ACC112 (cell line): ENCODE data around the gene HS6ST3.

Source experiments
- H2AFZ ChIP-seq: fragments of 200-600 bp; sonication (generic); one replicate; pipeline ENCODE4 v1.6.0; 2017; ENCODE audit warnings: antibody characterized with exemption, low read length; ENCODE audit not compliant: unreplicated experiment
- H3K27ac ChIP-seq: fragments of 200-600 bp; sonication (generic); 2 replicates; pipeline ENCODE4 v1.5.1; 2014; ENCODE audit warnings: low read depth, mild to moderate bottlenecking, antibody characterized with exemption, low read length, moderate library complexity
- H3K27me3 ChIP-seq: fragments of 200-600 bp; sonication (generic); 2 replicates; pipeline ENCODE4 v1.6.1; 2014; ENCODE audit warnings: mild to moderate bottlenecking, antibody characterized with exemption, low read length, moderate library complexity, mixed read lengths; ENCODE audit not compliant: insufficient read depth
- H3K36me3 ChIP-seq: fragments of 200-600 bp; sonication (generic); 2 replicates; pipeline ENCODE4 v1.6.1; 2016; ENCODE audit warnings: mild to moderate bottlenecking, antibody characterized with exemption, low read length, moderate library complexity, mixed read lengths; ENCODE audit not compliant: insufficient read depth
- H3K4me1 ChIP-seq: fragments of 200-600 bp; sonication (generic); one replicate; pipeline ENCODE4 v1.6.1; 2016; ENCODE audit warnings: low read length, mixed read lengths; ENCODE audit not compliant: insufficient read depth, unreplicated experiment, control insufficient read depth
- H3K4me3 ChIP-seq: fragments of 200-600 bp; sonication (generic); 2 replicates; pipeline ENCODE4 v1.5.1; 2014; ENCODE audit warnings: mild to moderate bottlenecking, low read depth, low read length
- H3K79me2 ChIP-seq: fragments of 200-600 bp; sonication (generic); one replicate; pipeline ENCODE4 v1.6.0; 2016; ENCODE audit warnings: low read length; ENCODE audit not compliant: control insufficient read depth, unreplicated experiment, insufficient read depth

HS6ST3 gene

DNA sequence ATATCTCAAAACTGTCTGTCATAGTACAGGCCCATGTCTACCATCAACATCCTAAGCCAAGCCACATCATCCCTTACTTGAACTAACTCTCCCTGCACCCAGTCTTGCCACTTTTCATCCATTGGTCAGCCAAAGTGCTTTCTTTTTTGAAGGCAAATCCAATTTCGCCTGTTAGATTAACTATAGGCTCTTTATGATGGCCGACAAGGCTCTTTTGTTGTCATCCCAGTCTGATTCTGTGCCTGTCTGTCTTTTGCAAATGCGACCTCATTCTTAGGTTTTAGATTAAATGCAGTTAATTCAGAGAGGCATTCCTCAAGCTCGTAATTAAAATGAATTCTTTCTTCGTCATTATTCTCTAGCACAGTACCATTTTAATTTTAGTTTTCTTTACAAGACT is 148.3 kb downstream of the HS6ST3 start:
- no peaks in the 10 kb centered on the region for H3K27me3 ChIP-seq
- H3K4me1 ChIP-seq, result no peaks in the 10 kb centered on the region
- no peak overlapping the region for H2AFZ ChIP-seq
- no peaks in the 10 kb centered on the region for H3K79me2 ChIP-seq
- no peaks in the 10 kb centered on the region for H3K36me3 ChIP-seq
- H3K4me3 ChIP-seq, result no peak overlapping the region
- H3K27ac ChIP-seq, result no peak overlapping the region

DNA sequence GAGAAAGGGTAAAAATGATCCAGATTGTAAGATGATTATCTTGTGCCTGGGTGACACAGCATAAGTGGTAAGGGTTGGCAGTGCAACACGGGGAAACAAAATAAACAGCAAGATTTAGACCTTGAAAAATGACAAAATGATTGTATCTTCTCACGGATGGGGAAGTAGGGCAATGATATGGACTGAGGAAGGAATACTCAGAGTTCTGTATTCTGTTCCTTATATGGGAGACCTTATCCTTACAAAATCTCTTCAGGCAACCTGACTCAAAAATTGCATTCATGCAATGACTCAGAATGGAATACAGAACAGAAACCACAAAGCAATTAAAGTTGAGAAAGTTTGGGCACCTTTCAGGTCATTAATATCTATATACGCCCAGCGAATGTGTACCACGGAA is 149.0 kb downstream of the HS6ST3 start:
- no peak overlapping the region for H3K4me3 ChIP-seq
- no peaks in the 10 kb centered on the region for H3K79me2 ChIP-seq
- no peak overlapping the region for H3K27ac ChIP-seq
- H3K27me3 ChIP-seq, result no peaks in the 10 kb centered on the region; the same call in 1 of the 2 replicates
- H3K36me3 ChIP-seq, result no peaks in the 10 kb centered on the region
- no peaks in the 10 kb centered on the region for H3K4me1 ChIP-seq
- no peak overlapping the region for H2AFZ ChIP-seq

DNA sequence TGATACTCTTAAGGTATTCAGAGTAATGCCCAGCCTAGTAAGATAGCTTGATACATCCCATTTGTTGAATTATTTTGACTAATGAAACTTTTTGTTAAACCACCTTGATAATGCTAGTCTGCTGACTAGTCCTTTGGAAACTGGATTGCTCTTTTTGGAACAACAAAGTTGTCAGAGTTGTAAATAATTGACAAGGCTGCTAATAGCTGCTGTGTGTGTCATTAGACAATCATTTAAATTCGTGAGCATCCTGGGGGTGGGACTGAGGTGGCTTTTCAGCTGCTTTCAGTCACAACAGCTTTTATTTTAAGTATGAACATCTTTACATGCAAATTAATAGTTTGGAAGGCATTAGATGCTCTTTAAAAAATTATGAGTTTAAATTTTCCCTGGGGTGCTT is 153.5 kb downstream of the HS6ST3 start:
- Histone ChIP-seq H3K27me3 (no peaks in the 10 kb centered on the region; the same call in 1 of the 2 replicates), H3K27ac (no peak overlapping the region), H3K4me1 (no peaks in the 10 kb centered on the region), H2AFZ (no peak overlapping the region), H3K79me2 (no peaks in the 10 kb centered on the region), H3K4me3 (no peak overlapping the region), H3K36me3 (no peaks in the 10 kb centered on the region)

DNA sequence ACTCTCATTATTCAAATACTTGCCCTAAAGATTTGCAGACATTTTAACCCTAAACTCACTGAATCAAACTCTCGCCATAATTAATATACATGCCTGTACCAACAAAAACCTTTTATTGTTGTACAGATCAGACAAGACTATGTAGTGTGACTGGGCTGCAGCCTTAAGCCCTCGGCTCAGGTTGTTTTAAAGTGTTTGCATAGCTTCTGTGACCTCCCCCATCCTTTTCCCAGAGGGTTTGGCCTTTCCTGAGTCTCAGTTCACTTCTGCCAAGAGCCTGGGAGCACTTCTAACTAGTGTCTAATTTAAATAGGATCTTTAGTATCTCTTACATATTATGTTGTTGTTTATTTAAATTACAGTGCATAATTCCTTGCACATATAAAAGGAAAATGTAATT is 158.2 kb downstream of the HS6ST3 start:
- Histone ChIP-seq H3K27me3 (no peaks in the 10 kb centered on the region; the same call in 1 of the 2 replicates), H3K4me1 (no peaks in the 10 kb centered on the region), H3K27ac (no peak overlapping the region), H3K4me3 (no peak overlapping the region), H3K79me2 (no peaks in the 10 kb centered on the region), H2AFZ (no peak overlapping the region), H3K36me3 (no peaks in the 10 kb centered on the region)

DNA sequence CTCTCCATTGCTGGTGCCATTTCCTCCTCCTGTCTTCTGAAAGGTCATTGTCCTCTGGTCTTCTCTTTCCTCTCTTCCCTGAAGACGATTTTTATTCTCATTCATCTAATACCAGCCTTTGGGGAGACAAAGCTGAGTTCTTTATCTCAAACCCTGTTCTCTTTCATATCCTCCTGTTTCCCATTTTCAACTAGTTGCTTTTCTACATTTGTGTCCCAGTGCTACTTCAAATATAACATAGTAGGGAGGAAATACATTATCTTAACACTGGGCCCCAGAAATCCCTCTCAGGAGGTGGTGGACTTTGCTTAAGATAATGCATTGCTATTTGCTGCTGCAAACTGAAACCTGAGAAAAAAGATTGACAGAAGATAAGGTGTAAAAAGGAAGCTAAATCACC is 159.1 kb downstream of the HS6ST3 start:
- no peak overlapping the region for H3K4me3 ChIP-seq
- H3K4me1 ChIP-seq, result no peaks in the 10 kb centered on the region
- no peaks in the 10 kb centered on the region; the same call in 1 of the 2 replicates for H3K27me3 ChIP-seq
- H3K36me3 ChIP-seq, result no peaks in the 10 kb centered on the region
- no peak overlapping the region for H3K27ac ChIP-seq
- no peak overlapping the region for H2AFZ ChIP-seq
- H3K79me2 ChIP-seq, result no peaks in the 10 kb centered on the region

DNA sequence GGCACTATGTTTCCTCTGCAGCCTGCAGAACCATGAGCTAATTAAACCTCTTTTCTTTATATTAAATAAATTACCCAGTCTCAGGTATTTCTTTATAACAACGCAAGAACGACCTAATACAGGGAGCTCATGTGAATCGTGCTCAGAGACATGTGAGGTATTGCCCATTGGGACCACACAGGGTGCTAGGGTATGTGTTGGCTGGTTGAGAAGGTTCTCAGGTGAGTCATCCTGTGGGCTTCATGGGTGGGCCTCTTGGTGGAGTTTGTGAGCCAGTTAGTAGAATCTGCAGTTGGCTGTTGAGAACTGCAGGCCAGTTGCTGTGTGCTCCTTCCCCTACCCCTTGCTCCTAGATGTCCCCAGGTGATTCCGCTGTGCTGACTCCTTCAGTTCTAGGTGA is 163.0 kb downstream of the HS6ST3 start:
- no peak overlapping the region for H3K4me3 ChIP-seq
- H3K27me3 ChIP-seq, result no peaks in the 10 kb centered on the region
- H3K4me1 ChIP-seq, result no peaks in the 10 kb centered on the region
- no peak overlapping the region for H3K27ac ChIP-seq
- no peaks in the 10 kb centered on the region for H3K79me2 ChIP-seq
- H3K36me3 ChIP-seq, result no peaks in the 10 kb centered on the region
- no peak overlapping the region for H2AFZ ChIP-seq

DNA sequence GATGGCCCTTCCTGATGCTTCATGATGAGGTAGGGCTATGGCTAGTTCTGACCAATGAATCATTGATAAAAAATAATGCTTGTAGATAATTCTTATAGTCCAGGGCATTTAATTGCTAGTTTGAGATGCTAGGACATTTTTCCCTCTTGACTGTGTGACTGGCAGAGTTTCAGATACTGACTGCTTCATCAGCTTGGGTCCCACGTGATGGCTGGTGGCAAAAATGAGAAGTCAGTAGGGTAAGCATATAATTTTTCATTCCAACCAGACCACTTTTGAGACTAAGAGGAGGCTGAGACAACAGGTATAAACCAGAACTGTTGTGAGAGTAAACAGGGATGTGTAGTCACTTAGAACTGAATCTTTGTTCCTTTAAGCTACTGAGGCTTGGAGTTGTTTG is 183.3 kb downstream of the HS6ST3 start:
- H2AFZ ChIP-seq, result no peak overlapping the region
- no peaks in the 10 kb centered on the region for H3K36me3 ChIP-seq
- no peak overlapping the region for H3K27ac ChIP-seq
- no peaks in the 10 kb centered on the region for H3K79me2 ChIP-seq
- no peak overlapping the region for H3K4me3 ChIP-seq
- H3K4me1 ChIP-seq, result no peaks in the 10 kb centered on the region
- H3K27me3 ChIP-seq, result peaks cover 5% of the 10 kb centered on the region; the same call in 1 of the 2 replicates

DNA sequence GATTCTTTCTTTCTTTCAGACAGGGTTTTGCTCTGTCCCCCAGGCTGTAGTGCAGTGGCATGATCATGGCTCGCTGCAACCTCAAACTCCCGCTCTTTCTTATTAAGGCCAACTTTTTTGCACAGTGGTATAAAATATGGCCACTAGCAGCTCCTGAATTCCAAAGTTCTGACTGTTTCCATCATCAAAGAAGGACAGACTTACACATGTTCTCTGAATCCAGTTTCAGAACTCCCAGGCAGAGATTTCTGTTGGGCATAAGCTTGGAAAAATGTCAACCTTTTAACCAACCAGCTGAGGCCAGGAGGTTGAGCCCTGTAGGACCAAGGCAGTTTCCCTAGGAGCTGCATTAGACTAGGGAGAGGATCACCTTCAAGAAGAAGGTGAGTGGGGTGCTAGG is 184.1 kb downstream of the HS6ST3 start:
- Histone ChIP-seq H3K79me2 (no peaks in the 10 kb centered on the region), H2AFZ (no peak overlapping the region), H3K36me3 (no peaks in the 10 kb centered on the region), H3K4me3 (no peak overlapping the region), H3K27me3 (peaks cover 11% of the 10 kb centered on the region; the same call in 1 of the 2 replicates), H3K27ac (no peak overlapping the region), H3K4me1 (no peaks in the 10 kb centered on the region)

DNA sequence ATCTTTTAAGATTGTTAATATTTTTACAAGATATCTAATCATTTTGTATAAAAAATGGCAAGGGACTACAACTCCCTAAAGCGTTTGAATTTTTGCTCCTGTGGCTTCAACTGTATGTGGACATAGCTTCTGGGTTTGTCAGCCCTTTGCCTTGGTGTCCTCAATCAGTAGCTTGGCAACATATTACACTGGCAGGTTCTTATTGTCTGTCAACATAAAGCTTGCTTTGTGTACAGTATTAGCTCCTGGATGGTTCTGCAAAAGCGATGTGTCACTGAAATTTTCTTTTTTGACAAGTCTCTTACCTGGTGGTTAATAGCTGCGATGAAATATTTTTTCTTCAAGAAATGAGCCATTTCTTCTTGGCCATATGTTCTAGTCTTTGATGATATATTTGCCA is 190.0 kb downstream of the HS6ST3 start:
- H3K79me2 ChIP-seq, result no peaks in the 10 kb centered on the region
- H3K4me1 ChIP-seq, result no peaks in the 10 kb centered on the region
- no peak overlapping the region for H2AFZ ChIP-seq
- H3K27ac ChIP-seq, result no peak overlapping the region
- H3K4me3 ChIP-seq, result no peak overlapping the region
- no peaks in the 10 kb centered on the region for H3K36me3 ChIP-seq
- H3K27me3 ChIP-seq, result peaks cover 23% of the 10 kb centered on the region

DNA sequence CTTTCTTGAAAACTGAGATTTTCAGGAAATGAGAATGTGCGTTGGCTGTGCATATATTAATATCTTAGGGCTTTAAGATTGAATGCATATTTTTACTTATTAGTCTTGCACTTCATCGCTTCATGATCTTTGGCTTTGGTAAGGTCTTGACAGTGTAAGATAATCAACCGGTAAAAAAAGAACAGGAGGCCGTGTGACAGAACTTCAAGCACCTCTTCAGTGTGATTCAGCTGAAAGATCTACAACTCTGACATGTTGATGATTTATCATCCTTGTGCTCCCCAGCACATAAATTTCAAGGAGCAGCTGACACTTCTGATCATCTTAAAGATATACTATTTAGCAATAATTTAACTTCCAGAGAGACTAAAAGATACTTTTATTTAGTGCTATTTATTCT is 195.1 kb downstream of the HS6ST3 start:
- Histone ChIP-seq H3K4me1 (no peaks in the 10 kb centered on the region), H3K36me3 (no peaks in the 10 kb centered on the region), H3K27ac (no peak overlapping the region), H3K4me3 (no peak overlapping the region), H2AFZ (no peak overlapping the region), H3K27me3 (peaks cover 21% of the 10 kb centered on the region), H3K79me2 (no peaks in the 10 kb centered on the region)

DNA sequence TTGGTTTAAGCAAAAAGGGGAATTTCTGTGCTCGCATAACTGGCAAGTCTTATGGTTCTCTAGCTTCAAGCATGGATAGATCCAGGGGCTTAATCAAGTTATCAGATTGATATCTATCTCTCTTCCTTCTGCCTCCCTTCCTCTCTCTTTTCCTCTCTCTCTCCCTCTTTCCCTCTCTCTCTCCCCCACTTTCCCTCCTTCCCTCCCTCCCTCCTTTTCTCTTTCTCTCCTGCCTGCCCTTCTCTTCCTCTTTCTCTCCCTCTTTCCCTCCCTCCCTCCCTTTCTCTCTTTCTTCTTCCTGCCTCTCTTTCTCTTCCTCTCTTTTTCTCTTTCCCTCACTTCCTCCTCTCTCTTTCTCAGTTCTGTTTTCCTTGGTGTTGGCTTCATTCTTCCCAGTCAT is 195.8 kb downstream of the HS6ST3 start:
- no peak overlapping the region for H3K4me3 ChIP-seq
- peaks cover 19% of the 10 kb centered on the region for H3K27me3 ChIP-seq
- H3K4me1 ChIP-seq, result no peaks in the 10 kb centered on the region
- H3K79me2 ChIP-seq, result no peaks in the 10 kb centered on the region
- no peak overlapping the region for H3K27ac ChIP-seq
- no peak overlapping the region for H2AFZ ChIP-seq
- H3K36me3 ChIP-seq, result no peaks in the 10 kb centered on the region
